IPS DF 19.7 (cell line): ENCODE data around the gene MTR.

Experiments used
- DNase-seq: peaks from one replicate; pipeline ENCODE4 v3.0.0-alpha.2; 2013; ENCODE audit warnings: low read depth, low spot score

The MTR gene

DNA sequence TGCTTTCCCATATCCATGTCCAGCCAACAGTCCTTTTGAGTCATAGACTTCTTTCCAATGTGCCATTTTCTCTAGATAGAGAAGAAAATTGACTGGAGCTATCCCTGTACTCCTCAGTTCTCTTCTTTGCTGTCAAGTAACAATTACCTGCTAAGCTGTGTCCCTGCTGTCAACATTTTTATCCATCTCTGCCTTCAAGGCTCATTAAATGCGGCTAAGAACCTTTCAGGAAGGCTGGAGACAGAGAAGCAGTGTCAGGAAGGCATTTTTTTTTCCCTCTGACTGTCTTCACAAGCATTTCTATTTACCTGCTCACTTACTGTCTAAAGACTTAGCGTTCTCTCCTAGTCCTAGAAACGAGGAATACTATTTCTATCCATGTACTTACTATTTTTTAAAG, 69.1 kb downstream of the MTR start:
- no peak for DNase-seq

DNA sequence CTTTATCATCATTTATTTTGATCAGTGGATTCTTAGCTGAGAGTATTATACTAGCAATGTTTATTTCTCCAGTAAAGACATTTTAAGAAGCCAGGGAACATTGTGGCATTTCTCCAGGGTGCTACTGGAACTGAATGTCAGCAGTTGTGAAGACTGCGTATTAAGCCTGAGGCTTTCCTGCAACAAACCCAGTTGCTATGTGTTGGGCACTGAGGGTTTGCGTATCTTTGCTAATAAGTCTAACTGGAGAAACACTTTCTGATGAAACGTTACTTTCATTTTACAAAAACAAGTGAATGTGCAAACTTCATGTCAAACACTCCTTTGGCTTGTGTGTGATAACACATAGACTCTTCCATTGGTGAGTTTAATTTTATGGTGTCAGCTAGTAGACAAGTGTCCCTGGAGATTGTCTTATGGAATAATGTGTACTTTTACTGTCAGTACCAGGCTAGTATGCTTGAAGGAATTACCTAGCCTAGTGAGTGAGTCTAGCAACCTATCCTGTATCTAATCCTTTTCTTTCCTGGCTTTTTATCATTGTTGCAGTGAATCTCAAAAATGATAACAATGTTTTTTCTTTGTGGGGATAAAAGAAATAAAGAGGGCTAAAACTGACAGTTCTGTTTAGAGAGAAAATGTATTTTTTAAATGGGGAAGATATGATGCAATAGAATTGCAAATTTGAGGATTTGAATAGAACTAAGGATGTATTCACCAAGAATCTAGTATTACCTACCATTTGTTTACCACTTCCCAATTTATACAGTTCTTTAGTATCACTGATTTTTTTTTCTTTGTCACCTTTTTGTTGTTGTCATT, 70.1 kb downstream of the MTR start:
- DNase-seq: no peak

DNA sequence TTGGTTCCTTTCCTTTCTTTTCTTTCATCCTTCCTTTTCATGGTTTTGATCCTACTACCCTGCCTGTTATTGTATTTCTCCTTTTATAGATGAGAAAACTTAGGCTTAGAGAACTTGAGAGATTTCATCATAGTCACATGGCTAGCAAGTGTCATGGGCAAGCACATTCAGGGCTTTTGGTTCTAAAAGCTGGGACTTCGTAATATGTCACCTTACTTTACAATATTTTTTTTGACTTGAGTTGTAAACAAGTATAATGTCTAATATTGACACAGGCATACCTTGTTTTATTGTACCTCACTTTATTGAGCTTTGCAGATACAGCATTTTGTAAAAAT, 70.7 kb downstream of the MTR start:
- no peak for DNase-seq

DNA sequence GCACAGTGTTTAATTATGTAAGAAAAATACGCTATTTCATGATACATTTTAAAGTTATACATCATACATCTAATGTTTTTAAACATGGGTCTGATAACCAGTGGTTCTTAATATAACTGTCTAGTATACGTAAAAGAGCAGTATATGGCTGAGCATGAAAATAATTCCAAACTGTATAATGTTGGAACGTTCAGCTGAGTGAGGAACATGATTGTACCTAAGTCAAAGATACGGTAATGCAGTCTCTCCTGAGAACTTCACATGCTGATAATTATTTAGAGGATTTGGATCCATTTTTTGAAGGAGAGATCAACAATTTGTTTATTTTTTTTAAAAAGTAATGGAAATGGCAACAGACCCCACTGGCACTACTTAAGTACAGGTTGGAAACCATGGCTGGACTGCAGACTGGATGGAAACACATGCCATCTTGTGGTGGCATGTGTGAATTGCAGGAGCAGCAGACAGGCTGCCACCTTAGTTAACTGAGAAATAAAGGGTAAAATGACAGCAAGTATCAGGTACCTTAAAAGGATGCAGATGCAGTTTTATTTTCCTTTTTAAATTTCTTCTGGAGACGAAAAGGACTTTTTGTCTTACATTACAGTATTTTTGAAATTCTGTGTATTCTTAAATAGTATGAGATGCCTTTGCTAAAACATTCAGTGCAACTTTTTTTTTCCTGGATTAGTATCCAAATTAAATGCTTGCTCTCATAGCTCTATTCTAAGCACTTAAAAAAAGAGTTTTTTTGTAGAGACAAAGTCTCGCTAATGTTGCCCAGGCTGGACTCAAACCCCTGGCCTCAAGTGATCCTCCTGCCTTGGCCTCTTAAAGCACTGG, 73.8 kb downstream of the MTR start:
- DNase-seq: no peak

DNA sequence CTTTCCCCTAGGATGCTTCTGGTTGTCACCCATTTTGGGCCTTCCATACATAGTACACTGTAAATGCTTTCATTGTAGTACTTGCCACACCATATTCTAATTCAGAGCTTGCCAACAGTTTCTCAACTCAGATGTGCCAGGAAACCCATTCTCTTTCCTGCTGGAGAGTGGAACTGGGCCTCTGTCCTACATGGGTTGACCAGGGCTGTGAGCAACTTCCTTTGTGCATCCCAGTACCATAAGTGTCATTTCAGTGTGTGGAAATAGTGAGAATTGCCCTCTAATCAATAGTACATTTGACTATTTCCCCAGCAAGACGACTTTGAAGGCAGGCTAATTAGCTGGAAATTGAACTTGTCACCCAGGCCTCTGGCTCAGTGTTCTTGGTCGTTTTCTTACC, 74.8 kb downstream of the MTR start:
- no peak for DNase-seq

DNA sequence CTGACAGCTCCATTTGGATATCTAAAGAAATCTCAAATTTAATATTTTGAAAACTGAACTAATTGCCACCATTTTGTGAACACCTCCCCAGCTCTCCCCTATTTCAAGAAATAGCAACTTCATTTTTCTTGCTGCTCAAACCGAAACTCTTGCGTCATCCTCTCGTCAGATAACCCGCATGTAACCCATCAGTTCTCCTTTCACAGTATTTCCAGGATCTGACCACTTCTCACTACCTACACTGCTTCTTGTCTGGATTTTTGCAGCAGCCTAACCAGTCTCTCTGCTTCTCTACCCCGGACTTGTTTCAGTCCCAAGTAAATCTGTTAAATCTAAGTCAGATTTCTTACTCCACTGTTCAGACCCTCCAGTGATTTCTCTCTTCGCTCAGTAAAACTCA, 75.6 kb downstream of the MTR start:
- no peak for DNase-seq

DNA sequence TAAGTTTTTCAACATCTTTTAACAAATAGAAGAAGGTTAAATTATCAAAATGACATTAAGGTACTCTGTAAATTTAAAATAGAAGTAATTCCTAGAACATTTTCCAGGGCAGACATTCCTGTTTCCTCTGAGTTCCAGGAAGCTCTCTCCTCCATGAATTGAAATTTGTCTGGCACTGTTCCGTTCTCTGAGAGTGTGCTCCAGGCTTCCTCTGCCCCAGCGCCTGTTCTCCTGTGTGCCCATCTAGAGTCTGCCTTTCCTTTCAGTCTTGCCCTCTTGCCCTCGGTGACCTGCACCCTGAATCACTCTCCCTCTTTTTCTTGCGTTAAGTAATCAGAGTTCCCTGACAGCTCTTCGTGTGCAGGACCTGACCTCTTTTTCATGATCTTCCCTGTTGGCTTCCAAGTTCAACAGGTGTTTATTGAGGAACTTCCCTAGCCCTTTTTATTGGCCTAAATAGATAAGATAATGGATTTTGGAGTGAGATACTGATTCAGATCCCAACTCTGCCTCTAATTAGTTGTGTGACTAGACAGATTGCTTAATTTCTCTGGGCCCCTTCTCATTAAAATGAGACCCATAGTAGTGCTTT, 77.1 kb downstream of the MTR start:
- DNase-seq: no peak

DNA sequence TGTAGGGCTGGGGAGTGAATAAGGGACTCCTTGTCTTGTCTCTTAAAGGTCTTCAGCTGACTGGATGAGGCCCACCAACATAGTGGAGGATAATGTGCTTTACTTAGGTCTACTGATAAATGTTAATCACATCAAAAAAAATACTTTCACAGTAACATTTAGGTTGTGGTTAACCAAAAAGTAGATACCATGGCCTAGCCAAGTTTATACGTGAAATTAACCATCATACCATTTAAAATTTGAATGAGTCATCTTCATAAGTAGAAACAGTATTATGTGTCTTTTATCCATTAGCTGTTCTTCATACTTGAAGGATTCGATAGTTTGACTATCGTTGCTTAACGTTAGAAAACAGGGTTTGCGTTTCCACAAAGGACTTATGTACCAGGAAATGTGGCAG, 80.9 kb downstream of the MTR start:
- DNase-seq: no peak

DNA sequence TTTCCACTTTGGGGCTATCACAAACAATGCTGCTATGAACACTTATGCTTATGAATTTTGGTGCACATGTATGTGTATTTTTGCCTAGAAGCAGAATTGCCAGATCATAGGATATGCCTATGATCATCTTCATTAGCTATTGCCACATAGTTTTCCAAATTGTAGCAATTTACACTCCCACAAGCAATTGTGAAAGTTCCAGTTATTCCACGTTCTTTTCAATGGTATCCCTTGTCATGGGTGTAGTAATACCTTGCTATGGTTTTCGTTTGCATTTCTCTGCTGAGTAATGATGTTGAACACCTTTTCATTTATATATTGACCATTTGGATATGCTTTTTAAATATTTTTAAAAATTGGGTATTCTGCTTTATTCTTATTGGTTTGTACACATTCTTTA, 82.6 kb downstream of the MTR start:
- DNase-seq: no peak

DNA sequence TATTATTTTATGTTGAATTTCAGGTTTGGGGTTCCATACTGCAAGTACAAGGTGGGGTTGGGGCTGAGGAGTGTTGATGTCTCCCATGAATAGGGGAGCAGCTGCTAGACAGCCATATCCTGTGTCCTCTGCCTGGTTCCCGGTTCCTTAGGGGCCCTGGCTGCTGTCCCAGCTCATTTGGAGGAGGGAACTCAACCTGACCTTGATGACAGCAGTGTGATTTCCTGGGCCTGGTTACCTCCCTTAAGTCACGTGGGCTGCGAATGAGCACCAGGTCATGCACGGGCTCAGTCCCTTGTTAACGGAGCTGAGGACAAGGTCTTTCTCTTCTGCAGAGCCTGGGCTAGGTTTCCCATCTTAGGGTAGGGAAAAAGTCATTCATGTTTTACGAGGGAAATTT, 85.1 kb downstream of the MTR start:
- DNase-seq: no peak

DNA sequence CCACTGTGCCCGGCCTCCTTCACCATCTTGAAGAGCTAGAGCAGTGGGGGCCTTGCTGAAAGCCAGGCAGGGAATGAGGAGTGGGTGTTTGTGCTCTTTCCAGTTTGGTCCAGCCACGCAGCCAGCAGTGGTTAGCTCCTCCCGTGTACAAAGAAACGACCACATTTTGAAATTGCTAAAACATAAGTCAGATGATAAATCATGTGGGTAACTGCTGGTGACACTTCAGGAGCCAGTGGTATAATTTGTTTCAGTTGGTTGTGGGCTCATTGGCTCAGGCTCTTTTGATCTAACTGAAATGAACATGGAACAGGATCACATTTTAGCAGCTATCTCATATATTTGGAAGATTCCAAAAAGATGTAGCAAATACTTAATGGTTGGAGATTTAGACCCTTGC, 87.6 kb downstream of the MTR start:
- no peak for DNase-seq

DNA sequence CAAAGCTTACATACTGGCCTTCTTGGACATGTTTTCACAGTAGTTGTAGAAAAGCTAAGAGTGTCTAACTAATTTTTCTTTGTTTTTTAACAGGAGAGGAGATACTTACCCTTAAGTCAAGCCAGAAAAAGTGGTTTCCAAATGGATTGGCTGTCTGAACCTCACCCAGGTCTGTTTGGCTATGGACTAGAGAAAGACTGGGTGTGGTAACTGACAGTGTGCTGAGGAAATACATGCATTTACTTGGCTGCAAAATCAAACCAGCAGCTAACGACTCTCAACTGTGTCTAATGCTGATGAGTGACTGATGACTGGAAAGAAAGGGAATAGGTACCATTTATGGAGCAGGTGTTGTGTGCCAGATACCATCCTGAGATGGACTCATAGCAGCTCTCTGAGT, 91.1 kb downstream of the MTR start:
- DNase-seq: no peak

DNA sequence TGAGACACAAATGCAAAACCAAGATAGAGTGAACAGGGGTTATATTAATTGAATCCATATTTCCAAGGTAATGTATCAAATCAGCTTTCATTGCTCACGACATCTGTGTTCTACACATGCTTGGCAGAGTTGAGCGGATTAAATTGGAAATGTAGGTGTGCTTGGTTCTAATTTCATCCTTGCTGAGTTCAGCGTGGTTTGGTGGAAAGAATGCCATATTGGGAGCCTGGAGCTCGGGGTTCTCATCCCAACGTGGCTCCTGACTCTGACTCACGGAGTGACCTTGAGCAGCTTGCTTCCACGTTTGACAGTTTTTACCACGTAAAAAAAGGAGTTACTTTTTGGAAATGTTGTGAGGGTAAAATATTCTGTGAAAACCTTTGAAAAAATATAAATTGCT, 92.0 kb downstream of the MTR start:
- DNase-seq: no peak

DNA sequence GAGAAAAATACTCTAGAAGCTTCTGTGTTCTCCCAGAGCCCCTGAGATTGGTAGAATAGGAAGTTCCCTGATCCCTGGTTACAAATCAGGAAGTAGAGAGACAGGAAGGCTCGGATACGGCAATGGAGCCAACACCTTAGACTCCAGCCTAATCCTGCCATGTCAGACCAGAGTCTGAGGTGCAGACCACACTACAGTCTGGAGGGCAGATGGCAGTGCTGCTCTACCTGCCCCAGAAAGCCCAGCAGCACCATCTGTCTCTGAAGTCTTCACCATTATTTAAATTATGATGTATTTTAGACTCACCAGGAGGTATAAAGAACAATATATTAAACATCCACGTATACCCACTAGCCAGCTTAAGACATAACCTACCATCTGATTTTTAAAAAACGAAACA, 93.0 kb downstream of the MTR start:
- no peak for DNase-seq

DNA sequence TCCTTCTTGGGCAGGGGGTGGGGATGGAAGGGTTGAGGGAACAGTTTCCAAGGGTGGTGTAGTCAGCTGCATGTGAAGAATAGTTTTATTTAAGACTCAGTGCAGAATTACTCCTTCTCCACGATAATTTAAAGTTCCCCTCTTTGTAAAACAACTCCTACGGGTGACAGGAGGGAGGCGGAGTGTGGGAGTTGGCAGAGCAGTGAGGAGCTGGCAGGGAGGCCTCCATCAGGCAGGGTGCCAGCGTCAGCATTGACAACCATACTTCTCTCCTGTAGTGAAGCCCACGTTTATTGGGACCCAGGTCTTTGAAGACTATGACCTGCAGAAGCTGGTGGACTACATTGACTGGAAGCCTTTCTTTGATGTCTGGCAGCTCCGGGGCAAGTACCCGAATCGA, 93.8 kb downstream of the MTR start:
- DNase-seq: no peak

DNA sequence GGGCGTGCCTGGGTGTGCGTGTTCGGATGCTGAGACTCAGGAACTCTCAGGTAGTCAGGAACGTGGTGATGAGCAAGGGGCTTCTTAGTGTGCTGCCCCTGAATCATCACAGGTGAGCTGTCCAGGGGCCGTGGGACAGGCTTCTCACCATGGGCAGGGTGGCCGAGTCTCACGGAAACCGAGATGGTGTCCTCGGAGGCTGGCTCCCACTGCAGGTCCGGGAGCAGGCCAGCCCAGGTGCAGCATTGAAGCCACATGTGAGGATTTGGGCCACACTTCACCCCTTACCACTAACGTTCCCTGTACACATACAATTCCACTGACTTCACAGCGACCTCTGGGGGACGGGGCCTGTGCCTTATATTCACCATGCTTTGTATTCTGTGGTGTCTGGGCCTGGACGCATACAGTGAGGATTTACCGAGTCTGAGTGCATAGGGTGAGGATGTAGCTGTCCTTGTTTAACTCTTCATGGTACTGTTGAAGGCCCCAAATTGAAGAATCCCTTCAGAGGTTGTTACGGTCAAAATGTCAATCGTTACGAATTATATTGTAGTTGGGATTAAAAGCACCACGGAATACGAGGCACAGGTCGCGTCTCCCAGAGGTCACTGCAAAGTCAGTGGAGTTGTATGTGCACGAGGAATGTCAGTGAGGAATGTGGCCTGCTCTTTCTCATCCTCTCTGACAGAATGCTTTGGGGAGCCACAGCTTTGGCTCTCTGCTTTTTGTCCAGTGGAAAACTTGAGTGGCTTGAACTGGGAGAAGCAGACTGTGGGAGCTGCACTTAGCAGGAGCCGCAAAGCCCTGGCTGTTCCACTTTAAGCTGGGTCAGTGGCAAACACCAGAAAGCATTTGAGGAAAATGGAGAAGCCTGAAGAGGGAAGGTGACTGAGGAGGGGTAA, 95.3 kb downstream of the MTR start:
- DNase-seq: no peak

DNA sequence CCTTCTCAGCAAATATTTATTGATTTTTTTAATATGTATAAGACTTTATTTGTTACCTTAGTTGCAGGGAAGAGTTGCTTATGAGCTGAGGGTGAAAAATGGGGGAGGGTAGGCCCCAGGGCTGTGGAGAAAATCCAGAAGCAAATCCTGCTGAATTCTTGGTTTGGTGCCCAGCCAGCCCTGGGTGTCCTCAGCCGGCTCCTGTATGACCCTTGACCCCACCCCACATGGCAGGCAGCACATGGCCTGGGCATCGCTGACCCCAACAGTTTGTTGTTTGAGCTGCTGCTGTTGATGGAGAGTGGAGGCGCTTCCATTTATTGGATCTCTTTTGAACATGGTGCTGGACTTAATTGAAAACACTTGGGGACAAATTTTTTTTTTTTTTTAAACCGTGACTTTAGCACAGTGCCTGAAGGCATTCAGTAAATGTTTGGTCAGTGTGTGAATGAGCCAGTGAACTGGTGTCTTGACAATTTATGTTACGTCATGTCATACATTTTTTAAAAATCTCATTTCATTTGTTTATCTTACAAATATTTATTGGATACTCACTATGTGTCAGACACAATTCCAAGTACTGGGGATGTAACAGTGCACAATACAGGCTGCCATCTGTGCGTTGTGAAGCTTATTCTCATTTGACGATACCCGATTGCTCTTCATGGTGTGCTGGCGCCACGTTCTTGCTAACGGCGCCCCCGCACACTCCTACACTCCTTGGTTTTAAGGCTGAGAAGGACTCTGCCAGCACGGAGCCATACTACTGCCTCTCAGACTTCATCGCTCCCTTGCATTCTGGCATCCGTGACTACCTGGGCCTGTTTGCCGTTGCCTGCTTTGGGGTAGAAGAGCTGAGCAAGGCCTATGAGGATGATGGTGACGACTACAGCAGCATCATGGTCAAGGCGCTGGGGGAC, 98.8 kb downstream of the MTR start:
- DNase-seq: no peak

DNA sequence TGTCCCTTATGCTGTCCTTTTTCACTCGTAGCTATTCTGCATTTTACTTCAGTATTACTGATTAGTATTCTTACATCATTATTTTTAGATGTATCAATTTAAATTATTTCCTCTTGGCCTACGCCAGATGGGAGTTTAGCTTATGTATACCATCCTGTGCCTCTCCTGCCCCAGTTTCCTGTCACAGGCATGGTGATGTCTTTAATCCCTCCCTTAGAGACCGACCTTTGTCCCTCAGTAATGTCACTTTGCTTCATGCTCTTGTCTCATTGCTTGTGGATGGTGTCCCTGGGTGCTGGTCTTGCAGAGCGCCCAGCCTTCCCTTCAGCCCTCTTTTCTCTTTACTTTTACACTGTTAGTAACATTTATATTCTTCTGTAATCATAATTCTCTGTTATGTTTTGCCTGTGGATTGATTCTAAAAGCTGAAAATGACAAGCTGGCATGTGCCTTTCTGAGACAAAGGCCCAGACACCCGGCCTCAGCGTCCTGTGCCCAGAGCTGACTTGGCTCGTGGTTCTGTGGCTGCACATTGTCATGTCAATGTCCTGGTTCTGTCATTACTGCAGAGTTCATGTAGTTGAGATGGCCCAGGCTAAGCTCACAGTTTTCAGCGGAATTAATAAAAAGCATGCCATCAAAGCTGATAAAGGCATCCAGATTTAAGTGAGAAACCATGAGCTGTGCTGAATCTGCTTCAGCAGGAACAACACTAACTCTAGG, 100.7 kb downstream of the MTR start:
- DNase-seq: no peak

DNA sequence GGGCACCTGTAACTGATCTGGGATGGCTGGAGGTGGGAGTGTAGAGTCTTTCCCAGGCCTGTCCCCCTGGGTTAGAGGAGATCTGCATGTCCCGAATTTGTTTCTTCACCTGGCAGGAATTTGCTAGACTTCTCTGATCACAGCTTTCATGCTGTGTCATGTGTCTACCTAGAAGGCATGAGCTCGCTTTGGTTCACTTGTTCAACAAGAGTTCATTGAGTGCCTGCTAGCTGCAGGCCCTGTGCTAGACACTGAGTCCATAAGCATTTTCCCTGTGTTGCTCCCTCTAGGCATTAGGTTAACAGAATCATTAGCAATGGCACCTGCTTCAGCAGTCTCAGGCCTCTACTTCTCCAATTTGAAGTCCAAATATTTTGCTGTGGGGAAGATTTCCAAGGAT, 101.6 kb downstream of the MTR start:
- no peak for DNase-seq
